GM10847 (cell line): ENCODE data around the gene DBN1.

ENCODE experiments used
- POLR2A ChIP-seq: IDR thresholded peaks from 2 replicates; pipeline ENCODE4 v1.6.1; 2011; ENCODE audit not compliant: insufficient read length; ENCODE audit errors: extremely low read depth

Gene DBN1

GRCh38 chr5:177448244-177448950 lies 25.0 kb downstream of the DBN1 start:
- no peak for TF ChIP-seq POLR2A

GRCh38 chr5:177447611-177448243 lies 25.7 kb downstream of the DBN1 start:
- no peak for TF ChIP-seq POLR2A

- no peak for TF ChIP-seq POLR2A
Measured at GRCh38 chr5:177447066-177447610, 26.3 kb downstream of the DBN1 start.

- TF ChIP-seq POLR2A = peak; percentile 45
Measured at GRCh38 chr5:177446200-177447065, 27.0 kb downstream of the DBN1 start, which contains the start of gene PRR7. Gene PRR7 (plus strand): TSS chr5:177446814. CDS start chr5:177455068, 8,254 bp downstream.

GRCh38 chr5:177445917-177446199 lies 27.6 kb downstream of the DBN1 start:
- TF ChIP-seq POLR2A = no peak

- TF ChIP-seq POLR2A = no peak
Measured at GRCh38 chr5:177445052-177445916, 28.1 kb downstream of the DBN1 start.

- no peak for TF ChIP-seq POLR2A
Measured at GRCh38 chr5:177444106-177445051, 29.1 kb downstream of the DBN1 start.

GRCh38 chr5:177443144-177443983 lies 30.1 kb downstream of the DBN1 start:
- TF ChIP-seq POLR2A = no peak

- TF ChIP-seq POLR2A = no peak
Measured at GRCh38 chr5:177442066-177442826, 31.2 kb downstream of the DBN1 start.

GRCh38 chr5:177440990-177441780 lies 32.2 kb downstream of the DBN1 start:
- TF ChIP-seq POLR2A = no peak
